Sigmoid colon (tissue), 4 donors: ENCODE results near the gene NKD2.

ENCODE experiments used
- EP300 ChIP-seq, 4 donors: sonication (generic); formaldehyde crosslinking; IDR thresholded peaks; one replicate each; pipeline ENCODE4 v1.6.1; 2017; ENCODE audit warnings: antibody characterized with exemption in 4 of 4
- POLR2A ChIP-seq, 2 donors: fragments of 450-650 bp; IDR thresholded peaks; one replicate each; pipeline ENCODE4 v1.6.1; 2016; ENCODE audit warnings: antibody characterized with exemption in 2 of 2, mild to moderate bottlenecking in 2 of 2, moderate library complexity in 2 of 2
- POLR2AphosphoS5 ChIP-seq, 4 donors: sonication (generic); formaldehyde crosslinking; IDR thresholded peaks; one replicate each; pipeline ENCODE4 v1.6.1; 2017; ENCODE audit warnings: antibody characterized with exemption in 4 of 4
- TF ChIP-seq, protein P1 (sequence below), 4 experiments: fragments of 450-650 bp in 3 of 4; fragments of 200-600 bp in 1 of 4; IDR thresholded peaks; one replicate each; pipeline ENCODE4 v1.5.1; 2016 to 2019; ENCODE audit warnings: antibody characterized with exemption in 4 of 4, mild to moderate bottlenecking in 3 of 4, moderate library complexity in 2 of 4

DNA sequence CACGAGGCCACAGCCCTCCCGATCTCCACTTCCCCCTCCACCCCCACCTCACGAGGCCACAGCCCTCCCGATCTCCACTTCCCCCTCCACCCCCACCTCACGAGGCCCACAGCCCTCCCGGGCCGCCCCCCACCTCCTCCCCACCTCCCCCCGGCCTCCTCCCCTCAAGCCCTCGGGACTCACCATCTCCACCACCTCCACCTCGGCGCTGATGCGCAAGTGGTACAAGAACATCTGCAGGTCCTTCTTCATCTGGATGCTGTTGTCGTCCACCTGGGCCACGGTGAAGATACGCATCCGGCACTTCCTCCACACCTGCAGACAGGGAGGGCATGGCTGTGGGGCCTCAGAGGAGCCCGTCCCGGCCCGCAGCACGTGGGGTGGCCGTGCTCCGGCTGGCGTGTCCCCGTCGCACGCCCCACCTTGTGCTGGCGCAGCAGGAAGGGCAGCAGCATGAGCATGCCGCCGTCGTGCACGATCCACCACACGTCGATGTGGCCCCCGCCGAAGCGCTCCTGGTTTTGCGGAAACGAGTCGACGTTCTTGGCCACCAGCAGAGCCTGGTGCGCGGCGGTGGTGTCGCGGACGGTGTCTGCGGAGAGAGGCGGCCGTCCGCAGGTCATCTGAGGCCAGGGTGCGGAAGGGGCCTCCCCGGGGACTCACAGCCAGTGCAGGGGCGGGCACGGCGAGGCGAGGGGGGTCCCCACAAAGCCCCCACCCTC is 55.2 kb downstream of the NKD2 start:
- TF ChIP-seq, protein P1, sequence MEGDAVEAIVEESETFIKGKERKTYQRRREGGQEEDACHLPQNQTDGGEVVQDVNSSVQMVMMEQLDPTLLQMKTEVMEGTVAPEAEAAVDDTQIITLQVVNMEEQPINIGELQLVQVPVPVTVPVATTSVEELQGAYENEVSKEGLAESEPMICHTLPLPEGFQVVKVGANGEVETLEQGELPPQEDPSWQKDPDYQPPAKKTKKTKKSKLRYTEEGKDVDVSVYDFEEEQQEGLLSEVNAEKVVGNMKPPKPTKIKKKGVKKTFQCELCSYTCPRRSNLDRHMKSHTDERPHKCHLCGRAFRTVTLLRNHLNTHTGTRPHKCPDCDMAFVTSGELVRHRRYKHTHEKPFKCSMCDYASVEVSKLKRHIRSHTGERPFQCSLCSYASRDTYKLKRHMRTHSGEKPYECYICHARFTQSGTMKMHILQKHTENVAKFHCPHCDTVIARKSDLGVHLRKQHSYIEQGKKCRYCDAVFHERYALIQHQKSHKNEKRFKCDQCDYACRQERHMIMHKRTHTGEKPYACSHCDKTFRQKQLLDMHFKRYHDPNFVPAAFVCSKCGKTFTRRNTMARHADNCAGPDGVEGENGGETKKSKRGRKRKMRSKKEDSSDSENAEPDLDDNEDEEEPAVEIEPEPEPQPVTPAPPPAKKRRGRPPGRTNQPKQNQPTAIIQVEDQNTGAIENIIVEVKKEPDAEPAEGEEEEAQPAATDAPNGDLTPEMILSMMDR (IDR thresholded peaks at IDR 0.05) = no peak
- TF ChIP-seq POLR2A (IDR thresholded peaks at IDR 0.05) (no peak), EP300 (IDR thresholded peaks at IDR 0.05) (no peak), POLR2AphosphoS5 (IDR thresholded peaks at IDR 0.05) (no peak)
